ENCODE measurements around the gene PRKCD.
A peak's percentile ranks its signal among the peaks of the same experiment; 100 is the strongest.

The PRKCD gene

GRCh38 chr3:53157974-53158580 is 2.9 kb upstream of the PRKCD start:
- no peak for DNase-seq

- DNase-seq: no peak
Observed at GRCh38 chr3:53158765-53159155, 2.2 kb upstream of the PRKCD start.

- DNase-seq: no peak
Observed at GRCh38 chr3:53159156-53160060, 1.6 kb upstream of the PRKCD start.

GRCh38 chr3:53160061-53160659 is 849 bp upstream of the PRKCD start:
- DNase-seq: no peak

- no peak for DNase-seq
Observed at GRCh38 chr3:53161450-53161819, 426 bp downstream of the PRKCD start.

- DNase-seq: peak; percentile 36
Observed at GRCh38 chr3:53161820-53162671, 1.0 kb downstream of the PRKCD start.

GRCh38 chr3:53162672-53163443 is 1.8 kb downstream of the PRKCD start:
- DNase-seq: peak; percentile 49

GRCh38 chr3:53163444-53164387 is 2.7 kb downstream of the PRKCD start:
- DNase-seq: no peak

- no peak for DNase-seq
Observed at GRCh38 chr3:53164911-53165310, 3.9 kb downstream of the PRKCD start.

GRCh38 chr3:53166206-53166605 is 5.2 kb downstream of the PRKCD start:
- no peak for DNase-seq

GRCh38 chr3:53166781-53167291 is 5.8 kb downstream of the PRKCD start:
- no peak for DNase-seq

- no peak for DNase-seq
Observed at GRCh38 chr3:53167418-53168174, 6.6 kb downstream of the PRKCD start.

- DNase-seq: no peak
Observed at GRCh38 chr3:53168175-53168923, 7.3 kb downstream of the PRKCD start.

- no peak for DNase-seq
Observed at GRCh38 chr3:53169045-53169831, 8.2 kb downstream of the PRKCD start.

GRCh38 chr3:53169832-53170324 is 8.9 kb downstream of the PRKCD start:
- DNase-seq: no peak

- DNase-seq: peak; percentile 71
Observed at GRCh38 chr3:53170325-53171063, 9.5 kb downstream of the PRKCD start.

GRCh38 chr3:53171064-53171418 is 10.0 kb downstream of the PRKCD start:
- no peak for DNase-seq

Data from activated CD4-positive, alpha-beta T cell treated with anti-CD3 and anti-CD28 coated beads, Interleukin-10, Interleukin-2, amounts not matched to agents 100 ng/mL and 50 ng/mL, durations not matched to agents 16 hours and 8 hours (primary cell).